Stomach (tissue), 9 donors: ENCODE measurements around the gene RGS3. TPM values are rescaled to one million over a fixed set of nuclear protein-coding genes. Genes with fewer than 3 reads are reported as not detected.
A peak's percentile ranks its signal among the peaks of the same experiment; 100 is the strongest.

ENCODE experiments used
- DNase-seq, 2 donors: peaks; one replicate each; pipeline versions ENCODE4 v3.0.0 to v3.0.0-alpha.2; 2013 to 2019
- H3K27ac ChIP-seq, 5 donors: fragments of 200-600 bp in 4 of 5; sonication (generic) in 4 of 5; one replicate each; pipeline ENCODE4 v1.5.1; 2013 to 2019; ENCODE audit warnings: mild to moderate bottlenecking in 1 of 5, moderate library complexity in 1 of 5
- H3K27me3 ChIP-seq, 3 donors: fragments of 200-600 bp; sonication (generic); one replicate each; pipeline ENCODE4 v1.5.1; 2017 to 2019; ENCODE audit warnings: mixed run types in 1 of 3
- H3K36me3 ChIP-seq, 4 donors: fragments of 200-600 bp; sonication (generic); 1 replicate in 3 of 4; 2 replicates in 1 of 4; pipeline ENCODE4 v1.5.1; 2016 to 2019
- H3K4me1 ChIP-seq, 4 donors: fragments of 200-600 bp; sonication (generic); one replicate each; pipeline ENCODE4 v1.5.1; 2016 to 2019
- H3K4me3 ChIP-seq, 4 donors: fragments of 200-600 bp; sonication (generic) in 3 of 4; one replicate each; pipeline ENCODE4 v1.5.1; 2016 to 2019; ENCODE audit warnings: mild to moderate bottlenecking in 1 of 4
- H3K9me3 ChIP-seq, 4 donors: fragments of 200-600 bp; sonication (generic); one replicate each; pipeline ENCODE4 v1.5.1; 2016 to 2019
- EP300 ChIP-seq: sonication (generic); formaldehyde crosslinking; IDR thresholded peaks from one replicate; pipeline ENCODE4 v1.6.1; 2017; ENCODE audit warnings: antibody characterized with exemption
- POLR2A ChIP-seq, 4 donors: fragments of 450-650 bp; IDR thresholded peaks; one replicate each; pipeline ENCODE4 v1.6.1; 2016; ENCODE audit warnings: antibody characterized with exemption in 4 of 4, control low read depth in 2 of 4, mild to moderate bottlenecking in 1 of 4, moderate library complexity in 1 of 4
- POLR2AphosphoS5 ChIP-seq, 3 donors: sonication (generic); formaldehyde crosslinking; IDR thresholded peaks; one replicate each; pipeline ENCODE4 v1.6.1; 2016; ENCODE audit warnings: antibody characterized with exemption in 3 of 3
- WGBS, 5 donors: extraction: QIAGEN DNeasy Blood & Tissue Kit in 3 of 5; methylation state at CpG; one replicate each; pipeline versions ENCODE4 v1.1.5 to v1.1.7; 2013 to 2018; 5-methylcytosine and 5-hydroxymethylcytosine counted together
- intact Hi-C: fragments of 100-400 bp; cut with DNase I; formaldehyde crosslinking; loops from one replicate; pipeline ENCODE4 v1.15.1; 2023; ENCODE audit warnings: low total_unique reads
- polyA plus RNA-seq, 3 donors: library from polyadenylated mRNA; stranded (reverse); fragments of 200-250 nt; gene quantifications; one replicate each; pipeline ENCODE4 v1.2.3, GENCODE V29; 2013
- total RNA-seq, 5 donors: library from RNA; depleted of rRNA; stranded (reverse); fragments of >200 nt; gene quantifications; one replicate each; pipeline versions ENCODE4 v1.1.0 to v1.2.3, GENCODE V29; 2014 to 2016
- TF ChIP-seq, protein P1 (sequence below), 7 experiments: fragments of 450-650 bp in 4 of 7; fragments of 200-600 bp in 3 of 7; sonication (generic) in 3 of 7; IDR thresholded peaks; one replicate each; pipeline ENCODE4 v1.5.1; 2016 to 2019; ENCODE audit warnings: antibody characterized with exemption in 7 of 7, control low read depth in 2 of 7, mild to moderate bottlenecking in 1 of 7
- donor health status: healthy with polysubstance abuse.
- donor health status: Bipolar disorder and iron deficiency.
- donor health status: healthy.

Gene RGS3
- total and polyA plus RNA-seq, 8 donors: 26.6 to 71.4 (median 35.7) TPM

DNA sequence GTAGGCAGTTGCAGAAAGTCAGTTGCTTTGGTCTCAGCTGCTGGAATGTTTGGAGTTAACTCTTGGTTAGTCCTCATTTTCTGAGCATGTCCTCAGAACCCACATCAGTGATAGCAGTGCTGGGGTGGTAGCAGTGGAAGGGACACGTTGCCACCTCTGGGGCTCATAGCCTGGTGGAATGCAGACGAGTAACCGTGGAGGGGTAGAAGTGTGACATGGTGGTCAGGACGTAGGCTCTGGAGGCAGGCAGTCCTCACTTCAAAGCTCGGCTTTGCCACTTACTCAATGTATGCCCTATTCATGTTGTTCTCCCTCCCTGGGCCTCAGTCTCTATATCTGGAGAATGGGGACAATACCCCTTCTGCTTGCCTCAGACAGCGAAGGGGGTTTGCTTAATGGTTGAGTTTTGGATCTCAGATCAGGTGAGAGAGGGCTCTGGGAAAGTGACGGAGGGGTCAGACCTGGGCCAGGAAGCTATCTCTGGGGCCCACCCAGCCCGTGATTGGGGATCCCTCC is 62.8 kb downstream of the RGS3 start:
- DNase-seq: no peak
- peaks cover 47 to 75% (median 61%) of the 10 kb centered on the region in 4 donors for H3K4me1 ChIP-seq
- intact Hi-C loops: no loop called here
- peak overlapping the region in 3 of 5 donors; percentile 39 to 80 (median 65) for H3K27ac ChIP-seq
- peaks cover 9 to 51% (median 37%) of the 10 kb centered on the region in 4 donors for H3K36me3 ChIP-seq
- TF ChIP-seq POLR2A (IDR thresholded peaks at IDR 0.05): no peak
- TF ChIP-seq, protein P1, sequence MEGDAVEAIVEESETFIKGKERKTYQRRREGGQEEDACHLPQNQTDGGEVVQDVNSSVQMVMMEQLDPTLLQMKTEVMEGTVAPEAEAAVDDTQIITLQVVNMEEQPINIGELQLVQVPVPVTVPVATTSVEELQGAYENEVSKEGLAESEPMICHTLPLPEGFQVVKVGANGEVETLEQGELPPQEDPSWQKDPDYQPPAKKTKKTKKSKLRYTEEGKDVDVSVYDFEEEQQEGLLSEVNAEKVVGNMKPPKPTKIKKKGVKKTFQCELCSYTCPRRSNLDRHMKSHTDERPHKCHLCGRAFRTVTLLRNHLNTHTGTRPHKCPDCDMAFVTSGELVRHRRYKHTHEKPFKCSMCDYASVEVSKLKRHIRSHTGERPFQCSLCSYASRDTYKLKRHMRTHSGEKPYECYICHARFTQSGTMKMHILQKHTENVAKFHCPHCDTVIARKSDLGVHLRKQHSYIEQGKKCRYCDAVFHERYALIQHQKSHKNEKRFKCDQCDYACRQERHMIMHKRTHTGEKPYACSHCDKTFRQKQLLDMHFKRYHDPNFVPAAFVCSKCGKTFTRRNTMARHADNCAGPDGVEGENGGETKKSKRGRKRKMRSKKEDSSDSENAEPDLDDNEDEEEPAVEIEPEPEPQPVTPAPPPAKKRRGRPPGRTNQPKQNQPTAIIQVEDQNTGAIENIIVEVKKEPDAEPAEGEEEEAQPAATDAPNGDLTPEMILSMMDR (IDR thresholded peaks at IDR 0.05): no peak
- TF ChIP-seq EP300: no peak
- no peak for TF ChIP-seq POLR2AphosphoS5 (IDR thresholded peaks at IDR 0.05)
- no peak overlapping the region for H3K4me3 ChIP-seq
- WGBS, 5 donors: 87 to 96% (median 95%) methylated on average over 7 to 8 of the region's 8 CpGs
- H3K27me3 ChIP-seq: no peaks in the 10 kb centered on the region
- no peaks in the 10 kb centered on the region for H3K9me3 ChIP-seq

- no peaks in the 10 kb centered on the region for H3K9me3 ChIP-seq
- intact Hi-C loops: no loop called here
- peaks cover 9 to 56% (median 41%) of the 10 kb centered on the region in 4 donors for H3K36me3 ChIP-seq
- H3K4me3 ChIP-seq: no peak overlapping the region
- H3K27me3 ChIP-seq: no peaks in the 10 kb centered on the region
- peak in 1 of 2 donors; percentile 68 for DNase-seq
- H3K27ac ChIP-seq: peak overlapping the region in 4 of 5 donors; percentile 39 to 80 (median 56)
- peak in 1 of 3 donors; percentile 53 for TF ChIP-seq POLR2AphosphoS5 (IDR thresholded peaks at IDR 0.05)
- no peak for TF ChIP-seq EP300
- TF ChIP-seq, protein P1 (IDR thresholded peaks at IDR 0.05): no peak
- WGBS, 5 donors: 63 to 84% (median 78%) methylated on average over 4 of the region's 4 CpGs
- peaks cover 43 to 69% (median 58%) of the 10 kb centered on the region in 4 donors for H3K4me1 ChIP-seq
These were observed 63.3 kb downstream of the RGS3 start for GRCh38 chr9:113526841-113527240.

- Histone ChIP-seq H3K27ac (peak overlapping the region in 1 of 5 donors; percentile 80), H3K4me1 (peaks cover 31 to 57% (median 45%) of the 10 kb centered on the region in 4 donors), H3K4me3 (no peak overlapping the region), H3K36me3 (peaks cover 9 to 65% (median 44%) of the 10 kb centered on the region in 4 donors), H3K27me3 (no peaks in the 10 kb centered on the region), H3K9me3 (no peaks in the 10 kb centered on the region)
- WGBS, 5 donors: 73 to 77% (median 76%) methylated on average over 6 of the region's 6 CpGs
- intact Hi-C loops: no loop called here
- TF ChIP-seq, protein P1 (IDR thresholded peaks at IDR 0.05): no peak
- TF ChIP-seq EP300: no peak
- TF ChIP-seq POLR2AphosphoS5 (IDR thresholded peaks at IDR 0.05): peak in 2 of 3 donors; percentile 15 to 24
- no peak for TF ChIP-seq POLR2A (IDR thresholded peaks at IDR 0.05)
- peak in 1 of 2 donors; percentile 58 for DNase-seq
These were observed 64.6 kb downstream of the RGS3 start for GRCh38 chr9:113528088-113528487.

GRCh38 chr9:113528811-113529210 is 65.3 kb downstream of the RGS3 start:
- Histone ChIP-seq H3K4me1 (peaks cover 24 to 49% (median 38%) of the 10 kb centered on the region in 4 donors), H3K4me3 (no peak overlapping the region), H3K9me3 (no peaks in the 10 kb centered on the region), H3K27me3 (no peaks in the 10 kb centered on the region), H3K36me3 (peaks cover 9 to 61% (median 46%) of the 10 kb centered on the region in 4 donors), H3K27ac (peak overlapping the region in 1 of 5 donors; percentile 80)
- DNase-seq: no peak
- 90 to 100% (median 97%) methylated on average over 2 of the region's 2 CpGs for WGBS, 5 donors
- intact Hi-C loops: no loop called here
- no peak for TF ChIP-seq POLR2AphosphoS5 (IDR thresholded peaks at IDR 0.05)
- TF ChIP-seq EP300: no peak
- TF ChIP-seq, protein P1 (IDR thresholded peaks at IDR 0.05): no peak
- no peak for TF ChIP-seq POLR2A (IDR thresholded peaks at IDR 0.05)
